Sigmoid colon (tissue), 7 donors: ENCODE results near the gene TEN1. TPM values are rescaled to one million over a fixed set of nuclear protein-coding genes. Genes with fewer than 3 reads are reported as not detected.

Experiments used
- DNase-seq: peaks from one replicate; pipeline ENCODE4 v3.0.0-alpha.2; 2019
- H3K27ac ChIP-seq, 4 donors: fragments of 200-600 bp; sonication (generic); one replicate each; pipeline ENCODE4 v1.5.1; 2016 to 2019; ENCODE audit warnings: mild to moderate bottlenecking in 1 of 4
- H3K27me3 ChIP-seq, 3 donors: fragments of 200-600 bp; sonication (generic); one replicate each; pipeline ENCODE4 v1.5.1; 2019; ENCODE audit warnings: mild to moderate bottlenecking in 1 of 3
- H3K36me3 ChIP-seq, 4 donors: fragments of 200-600 bp; sonication (generic); one replicate each; pipeline ENCODE4 v1.5.1; 2016 to 2019
- H3K4me1 ChIP-seq, 4 donors: fragments of 200-600 bp; sonication (generic); one replicate each; pipeline ENCODE4 v1.5.1; 2017 to 2019
- H3K4me3 ChIP-seq, 4 donors: fragments of 200-600 bp; sonication (generic); one replicate each; pipeline ENCODE4 v1.5.1; 2017 to 2019; ENCODE audit warnings: mild to moderate bottlenecking in 2 of 4, moderate library complexity in 1 of 4
- H3K9me3 ChIP-seq, 4 donors: fragments of 200-600 bp in 3 of 4; sonication (generic) in 3 of 4; one replicate each; pipeline versions ENCODE4 v1.5.1 to v1.6.1; 2013 to 2019
- EP300 ChIP-seq, 4 donors: sonication (generic); formaldehyde crosslinking; IDR thresholded peaks; one replicate each; pipeline ENCODE4 v1.6.1; 2017; ENCODE audit warnings: antibody characterized with exemption in 4 of 4
- POLR2A ChIP-seq, 2 donors: fragments of 450-650 bp; IDR thresholded peaks; one replicate each; pipeline ENCODE4 v1.6.1; 2016; ENCODE audit warnings: antibody characterized with exemption in 2 of 2, mild to moderate bottlenecking in 2 of 2, moderate library complexity in 2 of 2
- POLR2AphosphoS5 ChIP-seq, 4 donors: sonication (generic); formaldehyde crosslinking; IDR thresholded peaks; one replicate each; pipeline ENCODE4 v1.6.1; 2017; ENCODE audit warnings: antibody characterized with exemption in 4 of 4
- WGBS, 2 donors: extraction: QIAGEN DNeasy Blood & Tissue Kit; methylation state at CpG; one replicate each; pipeline ENCODE4 v1.1.7; 2013; 5-methylcytosine and 5-hydroxymethylcytosine counted together
- intact Hi-C: fragments of 100-400 bp; cut with DNase I; formaldehyde crosslinking; loops from one replicate; pipeline ENCODE4 v1.15.1; 2023
- polyA plus RNA-seq, 3 donors: library from polyadenylated mRNA; stranded (reverse); fragments of 200-250 nt; gene quantifications; one replicate each; pipeline ENCODE4 v1.2.3, GENCODE V29; 2013
- total RNA-seq, 4 donors: library from RNA; depleted of rRNA; stranded (reverse); fragments of >200 nt; gene quantifications; one replicate each; pipeline ENCODE4 v1.1.0, GENCODE V29; 2016
- TF ChIP-seq, protein P1 (sequence below), 4 experiments: fragments of 450-650 bp in 3 of 4; fragments of 200-600 bp in 1 of 4; IDR thresholded peaks; one replicate each; pipeline ENCODE4 v1.5.1; 2016 to 2019; ENCODE audit warnings: antibody characterized with exemption in 4 of 4, mild to moderate bottlenecking in 3 of 4, moderate library complexity in 2 of 4
- donor health status: healthy with polysubstance abuse.
- donor health status: Bipolar disorder and iron deficiency.
- donor health status: healthy.

TEN1 gene
- total and polyA plus RNA-seq, 7 donors, result 5.3 to 78.8 (median 14.8) TPM

DNA sequence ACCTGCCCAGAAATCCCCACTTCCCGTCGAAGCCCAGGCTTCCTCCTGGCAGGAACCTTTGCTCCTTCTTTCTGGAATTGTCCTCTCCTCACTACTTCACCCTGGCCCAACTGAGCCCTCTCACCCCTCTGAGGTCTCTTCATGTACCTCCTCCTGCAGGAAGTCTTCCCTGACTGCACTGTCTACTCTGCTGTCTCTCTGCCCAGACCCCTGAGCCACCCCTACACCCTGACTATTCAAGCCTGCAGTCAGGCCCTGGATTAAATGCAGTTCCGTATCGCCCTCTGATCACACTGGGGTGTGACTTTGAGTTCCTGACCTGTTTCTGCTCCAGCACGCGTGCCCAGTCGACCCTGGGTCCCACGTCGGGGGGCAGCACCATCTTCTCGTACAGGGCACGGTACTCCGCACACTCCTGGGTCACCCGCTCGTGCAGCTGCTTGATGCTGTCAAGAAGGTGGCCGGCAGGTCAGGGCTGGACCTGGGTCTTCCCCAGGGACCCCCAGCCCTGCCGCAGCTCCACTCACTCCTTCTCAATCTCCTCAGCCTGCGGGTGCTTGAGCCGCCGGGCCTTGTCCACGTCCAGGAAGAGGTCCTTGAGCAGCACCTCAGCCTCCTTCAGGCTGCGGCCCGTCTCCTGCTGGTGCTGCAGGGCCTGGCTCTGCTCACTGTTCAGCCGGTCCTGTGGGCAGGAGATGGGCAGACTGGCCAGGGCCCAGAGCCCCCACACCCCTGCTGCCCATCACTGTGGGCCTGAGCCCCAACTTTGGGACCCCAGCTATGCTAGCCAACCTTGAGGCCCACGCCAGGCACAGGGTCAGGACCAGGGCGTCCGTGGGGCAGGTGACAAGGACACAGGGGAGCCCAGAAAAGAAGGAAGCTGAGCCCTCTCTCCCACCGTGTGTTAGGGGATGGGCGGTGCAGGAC is 44.2 kb downstream of the TEN1 start:
- intact Hi-C loops, result no loop called here
- TF ChIP-seq, protein P1, sequence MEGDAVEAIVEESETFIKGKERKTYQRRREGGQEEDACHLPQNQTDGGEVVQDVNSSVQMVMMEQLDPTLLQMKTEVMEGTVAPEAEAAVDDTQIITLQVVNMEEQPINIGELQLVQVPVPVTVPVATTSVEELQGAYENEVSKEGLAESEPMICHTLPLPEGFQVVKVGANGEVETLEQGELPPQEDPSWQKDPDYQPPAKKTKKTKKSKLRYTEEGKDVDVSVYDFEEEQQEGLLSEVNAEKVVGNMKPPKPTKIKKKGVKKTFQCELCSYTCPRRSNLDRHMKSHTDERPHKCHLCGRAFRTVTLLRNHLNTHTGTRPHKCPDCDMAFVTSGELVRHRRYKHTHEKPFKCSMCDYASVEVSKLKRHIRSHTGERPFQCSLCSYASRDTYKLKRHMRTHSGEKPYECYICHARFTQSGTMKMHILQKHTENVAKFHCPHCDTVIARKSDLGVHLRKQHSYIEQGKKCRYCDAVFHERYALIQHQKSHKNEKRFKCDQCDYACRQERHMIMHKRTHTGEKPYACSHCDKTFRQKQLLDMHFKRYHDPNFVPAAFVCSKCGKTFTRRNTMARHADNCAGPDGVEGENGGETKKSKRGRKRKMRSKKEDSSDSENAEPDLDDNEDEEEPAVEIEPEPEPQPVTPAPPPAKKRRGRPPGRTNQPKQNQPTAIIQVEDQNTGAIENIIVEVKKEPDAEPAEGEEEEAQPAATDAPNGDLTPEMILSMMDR (IDR thresholded peaks at IDR 0.05), result no peak
- TF ChIP-seq POLR2AphosphoS5 (IDR thresholded peaks at IDR 0.05), result no peak
- TF ChIP-seq POLR2A (IDR thresholded peaks at IDR 0.05), result no peak
- no peak for TF ChIP-seq EP300 (IDR thresholded peaks at IDR 0.05)

DNA sequence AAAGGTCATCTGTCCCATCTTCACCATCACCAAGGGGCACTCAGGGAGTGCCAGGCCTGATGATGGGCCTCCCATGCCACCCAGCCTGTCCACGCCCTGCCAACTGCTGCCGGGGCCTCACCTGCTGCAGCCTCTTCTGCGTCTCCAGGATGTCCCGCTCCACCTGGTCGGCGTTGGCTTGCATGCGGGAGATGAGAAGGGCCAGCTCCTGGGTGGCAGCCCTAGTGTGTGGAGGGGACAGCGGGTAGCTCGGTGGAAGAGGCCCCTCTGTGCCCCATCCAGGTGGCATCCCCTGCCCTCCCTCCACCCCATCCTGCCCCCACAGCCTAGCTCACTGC is 44.8 kb downstream of the TEN1 start:
- TF ChIP-seq, protein P1 (IDR thresholded peaks at IDR 0.05), result no peak
- no peak for TF ChIP-seq POLR2A (IDR thresholded peaks at IDR 0.05)
- TF ChIP-seq POLR2AphosphoS5 (IDR thresholded peaks at IDR 0.05), result no peak
- TF ChIP-seq EP300 (IDR thresholded peaks at IDR 0.05), result no peak
- Histone ChIP-seq H3K9me3 (no peaks in the 10 kb centered on the region), H3K4me1 (no peaks in the 10 kb centered on the region), H3K27ac (no peak overlapping the region), H3K27me3 (no peaks in the 10 kb centered on the region), H3K4me3 (no peak overlapping the region), H3K36me3 (no peaks in the 10 kb centered on the region)
- DNase-seq, result no peak
- WGBS, 2 donors, result 68 to 85% methylated on average over 9 of the region's 9 CpGs
- intact Hi-C loops, result no loop called here

More for the DNA sequence above, 44.2 kb downstream of the TEN1 start:
- H3K4me1 ChIP-seq, result no peaks in the 10 kb centered on the region
- no peak overlapping the region for H3K27ac ChIP-seq
- 91 to 92% methylated on average over 28 of the region's 28 CpGs for WGBS, 2 donors
- no peaks in the 10 kb centered on the region for H3K9me3 ChIP-seq
- no peaks in the 10 kb centered on the region for H3K36me3 ChIP-seq
- H3K4me3 ChIP-seq, result no peak overlapping the region
- H3K27me3 ChIP-seq, result no peaks in the 10 kb centered on the region
- no peak for DNase-seq

DNA sequence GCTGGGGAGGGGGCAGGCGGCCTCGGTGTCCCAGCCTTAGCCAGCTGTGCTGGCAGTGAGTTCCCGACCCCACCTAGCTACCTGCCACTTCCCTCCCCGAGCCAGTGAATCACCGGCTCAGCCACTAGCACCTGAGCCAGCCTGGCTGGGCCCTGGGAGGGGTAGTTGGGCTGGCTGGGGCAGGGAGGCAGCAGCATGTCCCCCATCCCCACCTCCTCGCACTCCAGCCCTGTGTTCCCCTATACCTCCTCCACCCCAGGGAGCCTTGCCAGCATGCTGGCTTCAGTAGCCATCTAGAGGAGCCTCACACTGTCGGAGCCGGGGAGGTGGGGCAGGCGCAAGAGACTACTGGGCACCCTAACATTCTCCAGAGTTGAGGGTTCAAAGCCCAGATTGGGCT is 45.3 kb downstream of the TEN1 start:
- Histone ChIP-seq H3K4me3 (no peak overlapping the region), H3K27me3 (no peaks in the 10 kb centered on the region), H3K27ac (no peak overlapping the region), H3K4me1 (peaks cover 0 to 3% (median 1%) of the 10 kb centered on the region in 4 donors), H3K36me3 (no peaks in the 10 kb centered on the region), H3K9me3 (no peaks in the 10 kb centered on the region)
- TF ChIP-seq POLR2A (IDR thresholded peaks at IDR 0.05), result no peak
- TF ChIP-seq EP300 (IDR thresholded peaks at IDR 0.05), result no peak
- TF ChIP-seq, protein P1 (IDR thresholded peaks at IDR 0.05), result no peak
- TF ChIP-seq POLR2AphosphoS5 (IDR thresholded peaks at IDR 0.05), result no peak
- 60 to 83% methylated on average over 9 of the region's 9 CpGs for WGBS, 2 donors
- DNase-seq, result no peak
- intact Hi-C loops, result no loop called here

DNA sequence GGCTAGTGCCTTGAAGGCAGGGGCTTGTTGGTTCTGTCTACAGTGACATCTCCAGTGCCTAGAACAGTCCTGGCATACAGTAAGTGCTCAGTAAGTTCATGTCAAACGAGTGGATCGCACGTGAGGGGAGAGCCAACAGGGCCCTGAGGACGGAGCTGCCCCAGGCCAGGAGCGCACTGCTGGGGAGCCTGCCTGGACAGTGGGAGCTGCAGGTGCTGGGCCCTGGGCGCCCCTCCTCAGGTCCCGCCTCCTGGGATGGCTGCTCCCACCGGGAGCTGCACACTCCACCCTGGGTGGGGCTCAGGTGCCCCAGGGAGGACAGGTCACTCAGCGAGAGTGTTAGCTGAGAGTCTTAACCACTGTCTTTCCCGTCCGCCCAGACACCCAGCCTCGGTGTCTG is 46.3 kb downstream of the TEN1 start:
- peak overlapping the region in 1 of 4 donors; percentile 43 for H3K4me3 ChIP-seq
- no peaks in the 10 kb centered on the region for H3K27me3 ChIP-seq
- H3K9me3 ChIP-seq, result no peaks in the 10 kb centered on the region
- 61 to 85% methylated on average over 12 of the region's 12 CpGs for WGBS, 2 donors
- H3K4me1 ChIP-seq, result peaks cover 0 to 10% (median 4%) of the 10 kb centered on the region in 4 donors
- H3K27ac ChIP-seq, result no peak overlapping the region
- no peak for DNase-seq
- intact Hi-C loops, result no loop called here
- H3K36me3 ChIP-seq, result no peaks in the 10 kb centered on the region
- TF ChIP-seq EP300 (IDR thresholded peaks at IDR 0.05) (no peak), POLR2A (IDR thresholded peaks at IDR 0.05) (no peak), POLR2AphosphoS5 (IDR thresholded peaks at IDR 0.05) (no peak)
- TF ChIP-seq, protein P1 (IDR thresholded peaks at IDR 0.05), result no peak
